GM18499 (cell line): ENCODE measurements around the gene FHOD3.

Experiments
- ATAC-seq: cut with Tn5 transposase; IDR thresholded peaks from one replicate; pipeline ENCODE4 v1.9.1; 2021; ENCODE audit warnings: moderate number of reproducible peaks; ENCODE audit not compliant: insufficient read depth, unreplicated experiment

FHOD3 gene

DNA sequence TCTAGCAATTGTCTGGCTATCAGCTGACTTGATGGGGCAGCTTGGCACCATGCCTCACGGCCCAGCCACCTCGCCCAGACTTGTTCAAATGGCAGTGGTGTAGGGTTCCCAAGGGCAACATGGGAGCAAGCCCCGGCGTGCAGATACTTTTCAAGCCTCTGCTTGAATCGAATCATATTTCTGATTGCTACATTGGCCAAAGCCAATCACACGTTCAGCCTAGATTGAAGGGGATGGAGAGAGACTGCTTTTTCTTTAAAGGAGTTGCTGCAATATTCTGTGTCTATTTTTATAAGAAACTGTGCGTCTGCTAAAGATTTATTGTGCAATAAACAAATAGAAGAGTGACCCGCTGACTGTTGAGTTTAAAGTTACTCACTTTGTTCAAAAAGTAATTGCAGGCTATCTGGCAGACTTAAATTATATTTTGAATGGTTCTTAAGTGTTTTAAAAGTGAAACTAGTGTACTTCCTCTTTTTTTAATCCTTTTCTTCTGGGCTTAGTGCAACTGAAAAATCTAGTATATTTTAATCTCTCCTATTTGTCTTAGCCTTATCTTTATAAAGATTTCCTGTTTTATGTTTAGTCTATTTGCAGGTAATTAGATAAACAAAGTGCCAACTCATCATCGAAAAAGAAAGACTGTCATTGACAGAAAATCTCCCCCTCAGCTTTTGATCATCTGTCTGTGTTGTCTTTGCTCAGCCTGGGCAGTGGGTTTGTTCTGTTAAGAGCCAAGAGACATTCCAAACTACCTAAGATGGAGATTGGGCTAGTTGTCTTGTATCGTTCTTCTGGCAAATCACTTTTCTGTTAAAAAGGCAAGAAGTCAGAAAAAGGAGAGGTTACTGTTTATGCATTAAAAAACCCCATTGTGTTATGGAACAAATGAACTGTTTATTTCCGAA, 375.2 kb downstream of the FHOD3 start:
- ATAC-seq = peak; percentile 67

DNA sequence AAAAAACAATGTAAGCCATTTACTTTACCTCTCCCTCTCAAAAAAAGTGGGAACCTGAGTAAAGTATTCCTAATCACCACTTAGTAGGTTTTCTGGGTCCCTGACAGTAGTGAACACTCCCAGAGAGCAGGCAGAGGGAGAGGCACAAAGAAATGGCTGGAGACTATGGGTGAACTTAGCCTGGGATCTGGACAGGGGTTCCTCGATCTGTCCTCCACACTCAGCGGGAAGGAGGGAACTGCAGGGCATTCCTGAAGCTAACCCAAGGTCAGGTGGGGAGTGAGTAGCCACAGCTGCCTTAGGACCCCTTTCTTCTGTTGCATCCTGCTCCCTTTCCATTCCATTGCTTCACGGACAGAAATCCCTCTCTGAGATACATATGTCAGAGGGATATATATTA, 375.9 kb downstream of the FHOD3 start:
- no peak for ATAC-seq

DNA sequence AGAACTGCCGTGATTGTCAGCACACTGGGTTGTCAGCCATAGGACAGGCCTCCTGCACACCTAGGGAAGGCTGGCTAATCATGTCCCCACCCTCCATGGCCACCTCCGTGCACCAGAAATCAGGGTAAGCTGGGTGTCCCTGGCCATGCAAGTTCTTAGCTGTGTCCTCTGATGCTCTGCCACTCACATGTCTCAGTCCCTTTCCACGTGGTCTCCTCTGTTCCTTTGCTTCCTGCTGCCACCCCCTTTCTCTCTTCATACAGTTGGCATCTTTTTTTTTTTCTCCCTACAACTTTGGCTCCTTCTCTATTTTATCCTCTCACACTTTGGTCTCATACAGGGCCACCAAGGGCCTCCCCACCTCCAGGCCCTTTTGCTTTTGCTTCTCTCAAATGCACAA, 377.6 kb downstream of the FHOD3 start:
- no peak for ATAC-seq

DNA sequence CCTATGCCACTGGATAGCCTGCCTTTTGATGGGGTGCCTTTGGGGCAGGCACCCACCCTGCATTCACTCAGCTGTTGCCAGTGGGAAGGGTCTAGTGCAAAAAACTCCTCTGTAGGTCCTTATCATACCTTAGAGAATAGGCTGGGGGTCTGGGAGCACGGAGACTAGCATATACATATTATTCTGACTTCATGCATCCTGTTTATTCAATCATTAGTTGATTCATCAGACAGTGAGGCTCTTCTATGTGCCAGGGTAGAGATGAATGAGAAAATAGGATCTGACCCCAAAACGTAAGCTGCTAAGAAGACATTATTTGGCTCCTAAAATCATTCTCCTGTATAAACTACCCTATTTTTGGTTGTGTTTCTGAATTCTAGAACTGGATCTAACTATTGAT, 378.0 kb downstream of the FHOD3 start:
- no peak for ATAC-seq

DNA sequence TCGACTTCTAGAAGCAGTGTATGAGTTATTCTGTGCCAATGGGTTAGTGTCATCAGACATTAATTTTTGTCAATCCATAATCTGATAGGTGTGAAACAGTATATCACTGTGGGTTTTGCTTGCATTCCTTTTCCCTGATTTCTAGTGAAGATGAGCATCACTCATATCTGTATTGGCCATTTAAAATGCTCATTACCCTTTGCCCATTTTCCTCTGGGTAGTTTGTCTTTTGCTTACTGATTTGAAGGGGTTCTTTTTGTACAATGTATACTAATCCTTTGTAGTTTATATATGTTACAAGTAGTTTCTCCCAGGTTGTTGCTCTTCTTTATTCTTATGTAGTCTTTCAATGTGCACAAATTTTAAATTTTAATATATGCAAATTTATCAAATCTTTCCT, 379.1 kb downstream of the FHOD3 start:
- no peak for ATAC-seq

DNA sequence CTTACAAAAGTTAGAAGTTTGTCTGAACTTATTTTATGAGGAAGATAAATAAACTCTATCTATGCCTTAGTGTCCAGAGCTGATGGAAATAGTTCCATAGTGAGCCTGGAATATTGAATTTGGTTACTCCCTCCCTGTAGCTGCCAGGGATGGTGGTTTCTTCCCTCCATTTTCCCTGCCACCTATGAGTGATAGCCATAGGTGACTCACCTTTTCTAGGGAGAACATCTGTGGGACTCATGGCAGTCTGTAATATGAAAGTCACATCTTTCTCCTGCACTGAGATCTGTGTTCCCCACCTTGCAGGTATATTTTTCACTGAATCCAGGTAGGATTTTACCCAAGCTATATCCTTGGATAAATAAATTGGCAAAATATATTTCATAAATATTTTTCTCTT, 382.5 kb downstream of the FHOD3 start:
- ATAC-seq = no peak

DNA sequence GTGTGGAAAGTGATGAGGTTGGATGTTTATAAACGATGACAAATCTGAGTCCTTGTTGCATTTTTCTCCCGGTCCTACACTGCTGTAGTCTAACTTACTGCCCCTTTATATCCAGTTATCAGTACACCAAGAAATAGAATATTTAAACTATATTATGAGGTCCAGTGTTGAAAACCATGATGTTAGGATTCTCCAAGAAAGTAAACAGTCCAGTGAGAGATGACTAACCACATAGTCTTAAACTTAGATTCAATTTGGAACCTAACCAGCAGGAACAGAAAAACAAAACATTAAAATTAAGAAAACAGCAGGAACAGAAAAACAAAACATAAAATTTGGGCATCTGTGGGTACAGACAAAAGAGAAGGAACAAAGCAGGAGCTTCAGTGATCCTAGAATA, 388.1 kb downstream of the FHOD3 start:
- no peak for ATAC-seq

DNA sequence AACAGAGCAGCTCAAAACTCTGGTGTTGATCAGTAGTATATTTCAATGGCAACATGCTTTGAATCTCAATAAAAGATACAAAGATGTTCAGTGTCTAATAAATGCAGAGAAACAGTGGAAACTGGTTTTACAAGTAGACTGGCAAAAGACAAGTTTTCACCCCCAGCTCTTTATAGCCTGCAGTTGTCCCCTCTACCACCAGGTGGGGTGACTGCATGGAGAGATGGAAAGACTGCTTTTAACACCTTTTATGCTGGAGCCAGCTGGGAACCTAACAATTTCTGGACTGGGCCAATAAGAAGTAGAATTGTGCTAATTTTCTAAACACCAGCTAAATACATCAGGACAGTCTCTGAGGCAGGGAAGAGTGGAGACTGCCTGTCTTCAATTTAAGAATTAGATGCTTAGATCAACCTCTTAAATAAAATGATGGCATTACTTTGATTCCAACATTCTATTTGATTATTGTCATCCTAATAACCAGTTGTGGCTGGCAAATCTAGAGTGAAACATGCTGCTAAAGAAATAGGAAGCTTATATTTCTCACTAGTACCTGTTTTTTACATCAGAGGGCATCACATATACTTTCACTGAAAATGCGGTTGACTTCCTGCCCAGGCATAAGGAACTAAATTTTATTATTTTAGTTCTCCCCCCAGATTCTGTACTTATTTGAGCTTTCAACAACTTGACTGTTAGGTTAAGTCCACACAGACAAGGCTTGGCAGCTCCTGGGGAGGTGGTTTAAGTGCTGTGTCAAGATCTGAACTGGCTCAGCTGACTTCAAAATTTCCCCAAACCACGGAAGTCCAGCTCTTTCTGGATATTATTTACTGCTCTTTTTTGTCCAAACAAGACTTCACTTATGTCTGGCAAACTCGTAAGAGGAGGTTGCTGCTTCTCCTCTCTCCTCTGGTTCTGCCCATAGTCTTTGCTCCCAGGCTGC, 390.8 kb downstream of the FHOD3 start:
- no peak for ATAC-seq

DNA sequence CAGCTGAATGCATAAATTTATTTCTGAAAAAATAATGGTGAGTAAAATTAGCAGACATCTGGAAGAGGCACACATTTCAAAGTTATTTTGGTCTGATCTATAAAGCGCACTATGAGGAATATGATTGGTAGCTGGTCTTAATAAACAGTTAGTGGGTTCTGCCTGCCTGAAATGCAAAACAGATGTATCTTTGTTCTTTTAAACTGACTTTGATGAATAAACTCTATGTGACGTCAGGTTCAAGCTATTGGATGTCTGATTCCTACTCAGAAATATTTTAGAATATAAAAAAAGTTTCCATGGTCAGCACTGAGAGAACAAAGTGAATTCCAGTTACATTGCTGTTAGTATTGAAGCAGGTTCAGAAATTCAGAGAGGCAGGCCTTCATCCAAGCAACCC, 394.9 kb downstream of the FHOD3 start:
- no peak for ATAC-seq

DNA sequence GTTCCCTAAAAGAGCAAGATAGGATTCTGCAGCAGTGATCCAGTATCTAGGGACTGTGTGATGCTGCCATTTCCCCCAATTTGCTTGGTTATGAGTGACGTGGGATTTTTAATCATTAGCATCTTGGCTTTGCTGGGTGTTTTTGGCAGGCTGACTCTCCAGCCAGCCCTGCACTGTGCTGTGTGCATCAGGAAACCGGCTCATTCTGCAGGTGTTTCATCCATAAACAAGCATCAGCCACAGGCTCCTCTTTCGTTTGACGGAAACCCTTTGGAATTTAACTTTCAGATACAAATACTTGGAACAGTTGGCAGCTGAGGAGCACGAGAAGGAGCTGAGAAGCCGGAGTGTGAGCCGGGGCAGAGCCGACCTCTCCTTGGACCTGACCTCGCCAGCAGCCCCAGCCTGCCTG, 395.4 kb downstream of the FHOD3 start:
- ATAC-seq = no peak

DNA sequence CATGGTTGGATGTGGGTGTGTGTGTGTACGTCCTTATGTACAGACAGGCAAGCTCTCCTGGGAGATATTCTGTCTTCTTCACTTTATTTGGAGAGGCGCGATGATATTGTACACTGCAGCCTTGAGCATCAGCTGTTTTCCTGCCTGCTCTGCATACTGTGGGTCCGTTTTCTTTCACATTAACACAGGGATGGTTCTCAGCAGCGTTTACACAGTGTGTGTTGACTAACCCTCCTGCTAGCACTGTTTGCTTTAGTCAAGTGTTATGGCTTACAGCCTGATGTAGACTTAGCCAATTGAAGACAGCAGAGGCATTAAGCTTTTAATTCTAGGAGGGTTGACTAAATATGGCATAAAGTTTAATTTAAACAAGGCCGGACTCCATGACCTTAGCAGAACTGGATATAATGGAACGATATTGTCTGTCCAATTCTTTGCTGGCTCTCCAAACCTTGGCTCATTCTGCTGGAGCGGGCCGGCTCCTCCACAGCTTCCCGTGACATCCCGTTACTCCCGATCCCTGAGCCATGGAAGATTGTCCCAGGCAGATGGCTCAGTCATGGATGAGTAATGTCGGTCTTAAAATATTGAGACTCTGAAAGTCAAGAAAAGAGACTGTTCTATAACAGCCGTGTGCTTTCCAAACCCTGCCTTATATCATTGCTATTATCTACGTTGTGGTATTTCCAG, 396.6 kb downstream of the FHOD3 start:
- no peak for ATAC-seq

DNA sequence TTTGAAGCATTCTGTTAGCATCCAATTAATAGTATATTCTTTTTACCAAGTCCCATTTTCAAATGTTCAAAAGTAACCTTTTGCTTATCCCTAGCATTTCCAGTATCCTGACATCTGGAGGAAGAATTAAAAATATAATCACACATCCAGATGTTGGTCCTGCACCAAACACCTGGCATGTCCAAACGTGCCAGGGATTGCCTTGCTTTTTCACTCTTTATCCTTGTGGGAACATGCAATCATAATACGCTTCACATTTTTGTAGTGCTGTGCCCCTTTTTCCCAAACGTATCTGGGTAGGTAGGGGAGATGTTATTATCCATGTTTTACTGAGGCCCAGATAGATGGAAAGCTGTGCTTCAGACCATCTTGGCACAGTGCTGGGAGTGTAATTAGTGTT, 398.3 kb downstream of the FHOD3 start:
- ATAC-seq = no peak

DNA sequence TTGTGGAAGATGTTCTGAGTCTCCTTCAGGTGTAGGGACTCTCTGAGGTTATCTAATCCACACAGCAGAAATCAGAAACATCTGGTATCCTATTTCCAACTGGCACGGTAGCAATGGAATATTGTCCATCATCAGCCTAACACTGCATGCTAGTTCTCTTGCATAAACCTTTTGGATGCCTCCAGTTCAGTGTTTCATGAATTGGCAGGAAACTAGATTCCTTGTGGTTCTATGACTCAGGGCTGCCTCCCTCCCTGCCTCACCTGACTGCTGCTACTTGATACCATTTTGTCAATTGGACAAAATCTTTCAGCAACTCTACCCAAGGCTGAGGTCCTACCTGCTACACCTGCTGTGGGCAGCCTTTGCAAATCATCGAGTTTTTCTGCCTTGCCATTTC, 400.4 kb downstream of the FHOD3 start:
- ATAC-seq = no peak

DNA sequence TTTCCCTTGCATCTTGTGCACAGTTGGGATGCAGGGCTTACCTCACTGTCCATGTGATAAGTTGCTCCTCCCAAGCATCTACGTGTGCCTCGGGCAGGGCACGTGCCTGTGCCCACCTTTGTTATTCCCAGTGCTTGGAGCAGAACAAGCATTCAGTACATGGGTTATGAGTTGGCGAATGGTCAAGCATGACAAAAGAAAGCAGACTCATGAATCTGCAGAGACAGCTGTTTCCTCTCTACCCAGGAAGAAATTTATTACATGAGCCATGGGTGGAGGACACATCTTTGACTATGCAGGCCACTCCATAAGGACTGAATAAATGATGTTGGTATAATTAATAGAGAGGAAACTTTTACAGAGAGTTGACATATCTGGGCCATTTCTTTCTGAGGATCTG, 403.4 kb downstream of the FHOD3 start:
- no peak for ATAC-seq

DNA sequence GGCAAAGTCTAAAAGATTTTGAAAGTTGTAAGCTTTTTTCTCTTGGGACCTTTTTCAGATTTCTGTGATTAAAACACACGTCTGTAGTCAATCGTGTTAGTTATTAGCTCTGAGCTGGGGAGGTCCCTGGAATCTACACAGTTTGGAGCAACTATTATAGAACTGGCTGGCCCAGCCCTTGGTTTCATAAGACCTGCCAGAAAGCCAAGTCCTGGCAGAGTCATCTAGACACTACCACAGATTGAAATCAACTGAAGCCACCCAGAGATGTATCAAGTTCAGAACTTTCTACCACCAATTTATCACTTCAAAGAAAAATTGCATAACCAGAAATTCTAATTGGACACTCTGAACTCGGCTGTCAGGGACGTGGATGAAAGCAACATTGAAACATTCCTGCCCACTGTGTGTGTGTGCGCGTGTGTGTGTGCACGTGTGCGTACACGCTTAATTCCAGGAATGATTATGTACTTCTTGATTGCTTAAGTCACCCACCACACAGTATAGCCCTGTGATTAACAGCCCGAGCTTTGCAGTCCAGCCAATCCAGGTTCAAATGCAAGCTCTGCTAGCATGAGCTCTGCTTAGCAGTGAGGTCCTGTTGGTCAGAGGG, 405.0 kb downstream of the FHOD3 start:
- ATAC-seq = no peak

DNA sequence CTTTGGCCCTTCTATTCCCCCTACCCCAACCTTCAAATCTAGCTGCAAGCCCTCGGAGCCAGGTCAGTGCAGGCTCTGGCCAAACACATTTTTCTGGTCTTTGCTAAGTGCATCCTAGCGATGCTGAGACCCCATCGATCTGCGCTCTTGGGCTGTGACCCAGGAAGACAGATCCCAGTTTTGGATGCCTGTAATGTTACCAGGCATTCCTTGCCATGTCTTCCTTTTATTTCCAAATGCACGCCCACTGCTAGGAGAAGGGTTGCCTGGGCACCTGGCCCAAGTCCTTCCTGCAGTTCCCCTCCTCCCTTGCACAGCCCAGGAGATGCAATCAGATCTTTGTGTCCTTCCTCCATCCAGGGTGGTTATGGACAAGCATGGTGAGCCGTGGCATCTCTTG, 406.6 kb downstream of the FHOD3 start:
- no peak for ATAC-seq

DNA sequence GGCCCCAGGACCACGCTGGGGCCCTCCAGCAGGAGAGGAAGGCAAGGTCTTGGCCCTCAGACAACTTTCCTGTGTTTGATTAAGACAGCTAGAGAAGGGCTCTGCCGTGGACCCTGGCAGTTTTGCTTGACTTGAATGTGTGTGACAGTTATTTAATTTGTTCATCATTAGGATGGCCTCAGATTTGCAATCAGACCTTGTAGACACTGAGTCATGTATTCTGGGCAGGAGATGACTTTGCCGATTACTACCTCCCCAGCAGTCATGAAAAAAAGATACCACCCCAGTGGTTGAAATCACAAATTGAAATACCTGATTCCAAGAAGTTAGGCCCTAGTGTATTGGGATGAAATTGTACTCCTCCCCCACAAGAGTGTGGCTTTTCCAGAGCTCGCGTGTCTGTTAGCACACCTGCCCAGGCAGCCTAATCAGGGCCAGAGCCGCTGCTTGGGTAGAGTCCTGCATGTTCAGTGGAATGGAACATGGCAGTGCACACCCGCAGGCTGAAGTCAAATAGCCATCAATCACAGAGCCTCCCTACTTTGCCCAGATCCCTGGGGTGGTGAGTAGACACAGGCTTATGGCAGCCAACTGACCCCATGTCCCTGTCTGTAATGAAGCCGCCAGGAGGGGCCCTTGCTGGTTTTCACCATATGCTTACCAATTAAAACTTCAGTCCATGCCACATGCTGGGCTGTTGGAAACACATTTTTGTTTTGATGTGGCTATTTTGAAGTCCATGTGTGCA, 408.8 kb downstream of the FHOD3 start:
- ATAC-seq = no peak

DNA sequence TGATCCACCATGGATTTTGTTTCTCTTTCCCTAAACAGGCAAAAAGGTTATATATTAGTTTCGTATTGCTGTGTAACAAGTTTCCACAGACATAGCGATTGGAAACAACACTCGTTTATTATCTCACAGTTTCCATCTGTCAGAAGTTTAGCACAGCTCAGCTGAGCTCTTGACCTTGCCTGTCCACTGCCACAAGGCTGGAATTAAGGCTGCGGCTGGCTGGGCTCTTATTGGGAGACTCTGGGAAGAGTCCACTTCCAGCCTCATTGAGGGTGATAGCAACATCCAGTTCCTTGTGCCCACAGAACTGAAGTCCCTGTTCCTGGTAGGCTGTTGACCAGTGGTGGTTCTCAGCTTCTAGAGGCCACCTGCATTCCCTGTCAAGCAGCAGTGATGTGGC, 410.9 kb downstream of the FHOD3 start:
- ATAC-seq = no peak

DNA sequence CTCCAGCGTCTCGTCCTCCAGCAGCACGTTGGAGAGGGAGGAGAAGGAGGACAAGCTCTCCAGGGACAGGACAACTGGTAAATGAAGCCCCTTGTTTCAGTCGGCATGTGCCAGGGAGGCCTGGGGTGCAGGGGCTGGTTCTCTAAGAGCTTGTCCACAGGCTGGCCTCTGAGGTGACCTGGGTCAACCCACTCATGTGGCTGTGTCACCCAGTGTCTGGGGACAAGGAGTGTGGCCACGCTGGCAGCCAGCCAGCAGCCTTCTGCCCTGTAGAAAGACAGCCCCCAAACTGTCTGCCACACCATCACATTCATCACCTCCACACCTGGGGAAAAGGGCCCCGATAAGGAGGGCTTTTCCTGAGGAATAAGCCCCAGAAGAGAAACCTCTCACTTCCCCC, 411.8 kb downstream of the FHOD3 start:
- ATAC-seq = no peak
